ENCODE data around the gene PITPNM3.
"Not testable (repeated sequence)": the region's sequence is repeated elsewhere in the genome, so short reads cannot be mapped to it uniquely, and the experiment has no call there.

The PITPNM3 gene

DNA sequence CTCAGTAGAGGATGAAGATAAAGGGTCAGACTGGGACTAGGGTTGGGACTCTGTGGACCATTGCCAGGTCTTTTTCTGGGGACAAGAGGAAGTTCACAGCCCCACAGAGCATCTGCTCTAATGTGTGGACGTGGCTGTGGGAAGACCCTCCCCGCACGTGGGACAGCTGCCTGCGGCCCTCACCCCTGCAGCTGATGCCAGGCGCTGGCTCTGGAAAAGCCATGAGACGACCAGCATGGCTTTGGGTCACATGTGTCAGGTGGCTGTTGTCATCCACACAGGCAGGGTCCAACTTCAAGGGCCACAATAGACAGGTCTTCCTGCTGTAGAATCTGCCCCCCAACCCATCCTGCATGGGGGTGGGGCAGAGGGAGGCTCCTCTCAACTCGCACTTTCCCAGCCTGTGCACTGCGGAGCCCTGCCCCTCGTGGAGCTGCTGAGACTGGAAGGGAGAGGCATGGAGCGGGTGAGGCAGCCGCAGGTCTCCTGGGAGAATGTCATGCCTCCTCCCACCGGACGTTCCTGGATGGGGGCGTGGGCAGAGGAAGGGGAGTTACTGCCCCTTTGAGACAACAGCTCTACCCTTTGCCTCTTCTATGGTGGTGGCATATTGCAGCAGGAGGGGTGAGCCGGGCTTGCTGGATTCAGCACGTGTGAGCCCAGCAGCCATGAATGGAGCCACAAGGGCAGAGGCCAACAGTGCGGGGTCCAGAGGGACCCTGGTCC lies 58.7 kb downstream of the PITPNM3 start:
- no peak for DNase-seq

GRCh38 chr17:6496640-6497441 lies 59.5 kb downstream of the PITPNM3 start:
- DNase-seq, result no peak

DNA sequence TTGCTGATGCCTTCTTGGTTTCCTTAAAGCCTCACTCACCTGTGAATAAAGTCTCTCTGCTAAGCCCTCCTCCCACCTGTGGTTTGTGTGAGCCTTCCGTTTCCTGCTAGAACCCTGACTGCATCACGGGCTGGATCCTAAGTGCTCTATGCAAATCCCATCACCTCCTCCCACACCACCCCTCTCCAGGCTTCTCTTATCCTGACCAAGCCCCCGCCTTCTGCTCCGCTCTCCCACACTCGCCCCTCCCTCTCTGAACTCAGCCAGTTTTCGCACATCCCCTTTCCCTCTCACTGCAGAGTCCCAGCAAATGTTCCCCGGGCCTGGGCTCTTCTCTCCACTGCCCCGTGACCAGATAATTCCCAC lies 60.3 kb downstream of the PITPNM3 start:
- DNase-seq, result no peak

DNA sequence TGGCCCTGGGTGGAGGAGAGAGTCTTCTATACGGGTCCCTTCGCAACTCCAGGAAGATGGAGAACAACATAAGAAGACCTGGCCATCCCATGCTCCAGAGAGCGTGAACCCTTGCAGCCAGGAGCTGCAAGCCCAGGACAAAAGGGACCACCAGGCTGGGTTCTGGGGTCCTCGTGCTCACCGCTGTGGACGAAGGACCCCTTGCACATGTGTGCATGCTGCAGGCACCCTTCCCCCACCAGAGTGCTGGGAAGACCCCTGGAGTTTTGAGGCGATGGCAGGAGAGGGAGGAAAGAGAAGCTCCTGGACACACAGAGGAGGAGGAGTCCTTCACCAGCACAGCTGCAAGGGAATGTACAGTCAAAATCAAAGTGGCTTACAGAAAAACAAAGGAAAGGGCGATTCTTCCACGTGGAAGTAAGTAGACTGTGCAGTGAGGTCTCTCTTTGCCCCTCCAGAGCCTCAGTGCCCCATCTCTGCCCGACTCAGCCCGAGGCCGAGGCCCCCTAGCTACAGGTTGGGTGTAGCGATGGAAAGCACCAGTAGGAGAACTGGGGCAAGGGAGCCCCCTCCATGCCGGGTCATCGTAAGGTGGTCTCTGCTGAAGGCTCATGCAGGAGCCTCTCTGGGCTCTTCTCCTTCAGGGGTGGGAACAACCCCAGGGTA lies 60.8 kb downstream of the PITPNM3 start:
- no peak for DNase-seq

- DNase-seq, result no peak
These were observed 62.0 kb downstream of the PITPNM3 start for GRCh38 chr17:6494239-6494941.

GRCh38 chr17:6492892-6493674 lies 63.3 kb downstream of the PITPNM3 start:
- DNase-seq, result no peak

GRCh38 chr17:6491071-6491700 lies 65.2 kb downstream of the PITPNM3 start:
- DNase-seq, result no peak

DNA sequence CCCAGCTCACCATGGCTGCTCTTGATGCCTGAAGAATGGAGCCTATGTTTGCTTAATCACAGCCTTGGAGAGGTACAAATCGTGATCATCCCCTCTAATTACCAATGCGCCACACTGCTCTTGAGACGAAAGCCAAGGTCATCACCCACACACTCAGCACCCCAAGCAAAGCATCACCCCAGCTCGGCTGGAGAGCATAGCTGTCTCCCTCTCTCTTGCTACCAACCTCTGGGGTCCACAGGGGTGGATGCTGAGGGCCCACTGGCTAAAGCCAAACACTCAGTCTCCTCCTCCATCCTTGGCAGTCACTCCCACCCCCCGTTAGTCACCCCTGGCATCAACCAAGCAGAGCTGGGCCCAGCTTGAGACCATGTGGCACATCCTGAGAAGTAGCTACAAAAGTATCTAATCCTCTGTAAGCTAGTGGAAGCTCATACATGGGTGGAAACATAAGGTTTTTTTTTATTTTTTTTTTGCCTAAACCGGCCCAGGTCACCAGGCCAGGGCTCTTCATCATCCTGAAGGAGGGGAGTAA lies 67.3 kb downstream of the PITPNM3 start:
- DNase-seq, result no peak

GRCh38 chr17:6488008-6488539 lies 68.3 kb downstream of the PITPNM3 start:
- no peak for DNase-seq

DNA sequence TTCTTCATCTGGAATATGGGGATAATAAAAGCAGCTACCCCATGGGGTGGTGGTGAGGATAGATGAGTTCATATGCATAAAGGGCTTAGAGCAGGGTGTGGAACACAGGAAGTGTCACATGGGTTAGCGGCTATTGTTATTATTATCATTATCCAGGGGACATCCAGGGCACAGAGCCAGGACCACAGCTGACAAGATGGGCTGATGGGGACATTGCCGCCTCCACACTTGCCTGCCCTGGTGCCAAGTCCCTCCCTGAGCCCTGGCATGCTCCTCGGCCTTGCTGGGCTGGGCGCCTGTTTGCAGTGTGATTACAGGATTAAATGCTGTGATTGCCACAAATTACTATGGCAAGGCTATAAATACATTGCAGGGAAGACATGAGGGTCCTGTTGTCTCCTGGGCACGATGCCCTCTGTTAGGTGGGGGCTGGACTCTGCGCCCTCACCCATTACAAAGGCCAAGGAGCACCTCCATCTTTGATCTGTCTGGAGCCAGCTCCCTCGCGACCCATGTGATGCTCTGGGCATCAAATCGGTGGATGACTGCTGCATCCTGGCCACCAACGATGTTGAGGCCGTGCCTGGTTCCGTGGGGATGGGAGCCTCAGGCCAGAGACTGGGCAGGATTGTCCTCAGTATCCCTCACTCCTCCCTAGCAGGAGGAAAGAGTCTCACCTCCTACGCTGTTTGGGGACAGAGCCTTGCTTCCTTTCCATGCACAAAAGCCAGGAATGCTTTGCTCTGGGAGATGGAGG lies 68.9 kb downstream of the PITPNM3 start:
- no peak for DNase-seq

GRCh38 chr17:6485646-6486412 lies 70.5 kb downstream of the PITPNM3 start:
- no peak for DNase-seq

GRCh38 chr17:6483507-6483906 lies 72.8 kb downstream of the PITPNM3 start:
- no peak for DNase-seq

GRCh38 chr17:6482796-6483195 lies 73.6 kb downstream of the PITPNM3 start:
- DNase-seq, result not testable (repeated sequence)

- DNase-seq, result no peak
These were observed 74.3 kb downstream of the PITPNM3 start for GRCh38 chr17:6482105-6482455.

- DNase-seq, result no peak
These were observed 76.1 kb downstream of the PITPNM3 start for GRCh38 chr17:6480303-6480675.

DNA sequence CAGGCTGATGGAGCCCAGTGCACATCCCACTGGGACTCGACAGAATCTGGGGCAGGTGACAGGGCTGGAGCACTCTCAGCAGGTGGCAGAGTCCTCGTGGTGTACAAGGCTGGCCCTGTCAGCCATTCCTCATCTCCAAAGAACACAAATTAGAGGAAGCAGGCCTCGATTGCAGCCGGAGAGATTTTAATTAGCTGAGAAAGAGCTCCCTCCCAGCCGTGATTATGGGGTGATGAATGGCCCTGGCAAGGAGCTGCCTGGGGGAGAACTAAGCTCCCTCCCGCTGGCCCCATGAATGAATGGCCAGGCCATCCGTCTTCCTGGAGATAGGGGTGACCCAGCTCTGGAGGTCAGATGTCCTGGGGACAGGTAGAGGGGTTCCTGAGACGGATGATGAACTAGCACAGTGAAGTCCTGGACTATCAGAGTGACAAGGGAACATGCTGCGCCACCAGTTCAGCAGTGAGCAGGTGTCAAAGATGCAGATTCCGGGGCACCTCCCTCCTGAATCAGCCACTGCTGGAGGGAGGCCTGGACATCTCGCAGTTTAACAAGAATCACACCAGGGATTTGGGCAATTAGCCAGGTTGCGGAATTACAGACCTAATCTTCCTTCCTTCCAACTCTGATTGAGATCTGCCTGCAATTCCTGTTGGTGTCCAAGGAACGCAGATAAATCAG lies 76.6 kb downstream of the PITPNM3 start:
- DNase-seq, result no peak

DNA sequence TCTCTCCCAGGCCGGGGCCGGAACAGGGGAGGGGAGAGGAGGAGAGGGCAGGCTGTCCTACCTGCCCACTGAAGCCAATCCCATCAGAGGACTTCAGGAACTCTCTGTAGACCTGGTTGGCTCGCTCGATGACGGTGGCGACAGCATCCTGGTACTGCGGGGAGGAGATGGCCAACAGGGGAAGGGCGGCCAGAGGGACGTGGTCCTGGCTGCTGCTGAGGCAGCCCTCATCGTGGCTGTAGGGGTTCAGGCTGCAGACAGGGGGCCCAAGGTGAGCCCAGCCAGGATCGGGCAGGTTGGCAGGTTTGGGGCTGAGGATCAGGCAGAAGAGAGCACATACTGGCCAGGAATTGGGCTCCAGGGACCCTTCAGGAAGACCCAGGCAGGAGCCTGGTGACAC lies 77.9 kb downstream of the PITPNM3 start:
- no peak for DNase-seq

- no peak for DNase-seq
These were observed 78.4 kb downstream of the PITPNM3 start for GRCh38 chr17:6477831-6478383.

- no peak for DNase-seq
These were observed 79.6 kb downstream of the PITPNM3 start for GRCh38 chr17:6476810-6477179.

Data from bone marrow (tissue), 2 donors.